H9 (cell line): ENCODE data around the gene COMMD1. TPM values are rescaled to one million over a fixed set of nuclear protein-coding genes. Genes with fewer than 3 reads are reported as not detected.

Experiments used
- DNase-seq: peaks from one replicate; pipeline ENCODE4 v3.0.0-alpha.2; 2017
- H2AFZ ChIP-seq: one replicate; pipeline ENCODE4 v1.6.1; 2013; ENCODE audit warnings: mild to moderate bottlenecking, low read length, control low read depth, moderate library complexity
- H2AK5ac ChIP-seq: 2 replicates; pipeline ENCODE4 v1.6.1; 2013; ENCODE audit warnings: low read length, control low read depth, mixed read lengths; ENCODE audit not compliant: insufficient read length
- H2BK120ac ChIP-seq: one replicate; pipeline ENCODE4 v1.6.1; 2013; ENCODE audit warnings: low read depth, mild to moderate bottlenecking, low read length, control low read depth, inconsistent platforms; ENCODE audit not compliant: poor library complexity, severe bottlenecking
- H2BK12ac ChIP-seq: 2 replicates; pipeline ENCODE4 v1.6.1; 2013; ENCODE audit warnings: low read length, control low read depth, mixed read lengths, low read depth; ENCODE audit not compliant: insufficient read length
- H2BK15ac ChIP-seq: 2 replicates; pipeline ENCODE4 v1.6.1; 2013; ENCODE audit warnings: low read depth, low read length, control low read depth
- H2BK20ac ChIP-seq: one replicate; pipeline ENCODE4 v1.6.1; 2013; ENCODE audit warnings: low read depth, mild to moderate bottlenecking, low read length, control low read depth, inconsistent platforms; ENCODE audit not compliant: poor library complexity, severe bottlenecking
- H2BK5ac ChIP-seq: 2 replicates; pipeline ENCODE4 v1.6.1; 2013; ENCODE audit warnings: low read length, control low read depth, mixed read lengths; ENCODE audit not compliant: insufficient read length
- H3K14ac ChIP-seq: 2 replicates; pipeline ENCODE4 v1.6.1; 2013; ENCODE audit warnings: low read length, control low read depth; ENCODE audit not compliant: insufficient read depth
- H3K18ac ChIP-seq: 2 replicates; pipeline ENCODE4 v1.6.1; 2013; ENCODE audit warnings: low read depth, mild to moderate bottlenecking, mixed read lengths, low read length, control low read depth; ENCODE audit not compliant: insufficient read length
- H3K23ac ChIP-seq: 2 replicates; pipeline ENCODE4 v1.6.1; 2013; ENCODE audit warnings: low read length, control low read depth, mixed read lengths, low read depth; ENCODE audit not compliant: insufficient read length
- H3K23me2 ChIP-seq: 2 replicates; pipeline ENCODE4 v1.6.1; 2013; ENCODE audit warnings: low read depth, mild to moderate bottlenecking, mixed read lengths, low read length, control low read depth; ENCODE audit not compliant: insufficient read length, poor library complexity, severe bottlenecking
- H3K27ac ChIP-seq: 2 replicates; pipeline ENCODE4 v1.5.1; 2013; ENCODE audit warnings: low read length, control low read depth, mixed read lengths, low read depth; ENCODE audit not compliant: insufficient read length
- H3K27me3 ChIP-seq: 2 replicates; pipeline ENCODE4 v1.6.1; 2013; ENCODE audit warnings: low read length, control low read depth, inconsistent platforms; ENCODE audit not compliant: insufficient read depth
- H3K4ac ChIP-seq: 2 replicates; pipeline ENCODE4 v1.6.1; 2013; ENCODE audit warnings: low read depth, mild to moderate bottlenecking, control low read depth, inconsistent platforms, low read length, moderate library complexity
- H3K4me1 ChIP-seq: 2 replicates; pipeline ENCODE4 v1.6.1; 2013; ENCODE audit warnings: low read length, control low read depth, inconsistent platforms; ENCODE audit not compliant: insufficient read depth
- H3K4me2 ChIP-seq: 2 replicates; pipeline ENCODE4 v1.6.1; 2013; ENCODE audit warnings: low read length, control low read depth, mixed read lengths; ENCODE audit not compliant: insufficient read length, insufficient read depth
- H3K56ac ChIP-seq: 2 replicates; pipeline ENCODE4 v1.6.1; 2013; ENCODE audit warnings: low read depth, mild to moderate bottlenecking, mixed read lengths, low read length, control low read depth; ENCODE audit not compliant: insufficient read length
- H3K79me1 ChIP-seq: 2 replicates; pipeline ENCODE4 v1.6.1; 2013; ENCODE audit warnings: low read depth, mild to moderate bottlenecking, moderate library complexity, low read length, control low read depth, inconsistent platforms; ENCODE audit not compliant: insufficient read depth, poor library complexity, severe bottlenecking
- H3K79me2 ChIP-seq: 2 replicates; pipeline ENCODE4 v1.6.1; 2013; ENCODE audit warnings: low read length, control low read depth, inconsistent platforms; ENCODE audit not compliant: insufficient read depth
- H3K9ac ChIP-seq: 2 replicates; pipeline ENCODE4 v1.6.1; 2013; ENCODE audit warnings: low read length, control low read depth, mixed read lengths; ENCODE audit not compliant: insufficient read length; ENCODE audit errors: extremely low read depth
- H3K9me3 ChIP-seq: one replicate; pipeline ENCODE4 v1.6.1; 2013; ENCODE audit warnings: low read depth, low read length, inconsistent platforms; ENCODE audit not compliant: control insufficient read depth
- H3T11ph ChIP-seq: one replicate; pipeline ENCODE4 v1.6.1; 2013; ENCODE audit warnings: mild to moderate bottlenecking, low read length, control low read depth, inconsistent platforms
- H4K20me1 ChIP-seq: one replicate; pipeline ENCODE4 v1.6.1; 2013; ENCODE audit not compliant: control insufficient read depth, insufficient read length, insufficient read depth
- H4K5ac ChIP-seq: 2 replicates; pipeline ENCODE4 v1.6.1; 2013; ENCODE audit warnings: low read depth, mild to moderate bottlenecking, mixed read lengths, low read length, control low read depth; ENCODE audit not compliant: insufficient read length
- H4K8ac ChIP-seq: replicated peaks from 2 replicates; pipeline ENCODE4 v1.6.1; 2013; ENCODE audit warnings: low read length, control low read depth, mixed read lengths, low read depth; ENCODE audit not compliant: insufficient read length
- H4K91ac ChIP-seq: 2 replicates; pipeline ENCODE4 v1.6.1; 2013; ENCODE audit warnings: low read depth, mild to moderate bottlenecking, moderate library complexity, mixed read lengths, low read length, control low read depth; ENCODE audit not compliant: insufficient read length
- H3K27ac Mint-ChIP-seq, 3 experiments: 2 replicates in 2 of 3; 3 replicates in 1 of 3; pipeline ENCODE4 v1.8.0; 2020 to 2021; ENCODE audit warnings: mixed read lengths in 3 of 3, mild to moderate bottlenecking in 1 of 3, moderate library complexity in 1 of 3
- H3K27me3 Mint-ChIP-seq: 2 replicates; pipeline ENCODE4 v1.8.0; 2021; ENCODE audit warnings: low read depth, mild to moderate bottlenecking, moderate library complexity, mixed read lengths
- H3K36me3 Mint-ChIP-seq, 3 experiments: 2 replicates in 2 of 3; 3 replicates in 1 of 3; pipeline ENCODE4 v1.8.0; 2020 to 2021; ENCODE audit warnings: low read depth in 3 of 3, mixed read lengths in 3 of 3; ENCODE audit not compliant: insufficient read depth in 1 of 3
- H3K4me1 Mint-ChIP-seq, 2 experiments: 2 replicates each; pipeline ENCODE4 v1.8.0; 2020; ENCODE audit warnings: mixed read lengths in 2 of 2
- H3K4me3 Mint-ChIP-seq, 2 experiments: 2 replicates in 1 of 2; 3 replicates in 1 of 2; pipeline ENCODE4 v1.8.0; 2020 to 2021; ENCODE audit warnings: mild to moderate bottlenecking in 2 of 2, mixed read lengths in 2 of 2, moderate library complexity in 1 of 2
- H3K9me3 Mint-ChIP-seq, 2 experiments: 2 replicates in 1 of 2; 3 replicates in 1 of 2; pipeline ENCODE4 v1.8.0; 2020; ENCODE audit warnings: mild to moderate bottlenecking in 2 of 2, mixed read lengths in 2 of 2, moderate library complexity in 1 of 2
- WGBS: extraction: QIAGEN DNeasy Blood & Tissue Kit; methylation state at CpG from one replicate; pipeline ENCODE4 v1.1.7; 2013; ENCODE audit warnings: missing lambda C conversion rate, low lambda C conversion rate, mixed read lengths; ENCODE audit not compliant: insufficient read length; ENCODE audit errors: extremely low coverage; 5-methylcytosine and 5-hydroxymethylcytosine counted together
- total RNA-seq: library from RNA; stranded (reverse); gene quantifications from 2 replicates; pipeline ENCODE4 v1.2.1, GENCODE V29; 2021
- TF ChIP-seq, protein P1 (sequence below): fragments of 200-600 bp; sonication (generic); conservative IDR thresholded peaks from 3 replicates; pipeline ENCODE4 v1.8.0; 2021; ENCODE audit warnings: antibody characterized with exemption, mild to moderate bottlenecking

The COMMD1 gene
- total RNA-seq, 1 experiment from 2014 or later, result 31.5 TPM

DNA sequence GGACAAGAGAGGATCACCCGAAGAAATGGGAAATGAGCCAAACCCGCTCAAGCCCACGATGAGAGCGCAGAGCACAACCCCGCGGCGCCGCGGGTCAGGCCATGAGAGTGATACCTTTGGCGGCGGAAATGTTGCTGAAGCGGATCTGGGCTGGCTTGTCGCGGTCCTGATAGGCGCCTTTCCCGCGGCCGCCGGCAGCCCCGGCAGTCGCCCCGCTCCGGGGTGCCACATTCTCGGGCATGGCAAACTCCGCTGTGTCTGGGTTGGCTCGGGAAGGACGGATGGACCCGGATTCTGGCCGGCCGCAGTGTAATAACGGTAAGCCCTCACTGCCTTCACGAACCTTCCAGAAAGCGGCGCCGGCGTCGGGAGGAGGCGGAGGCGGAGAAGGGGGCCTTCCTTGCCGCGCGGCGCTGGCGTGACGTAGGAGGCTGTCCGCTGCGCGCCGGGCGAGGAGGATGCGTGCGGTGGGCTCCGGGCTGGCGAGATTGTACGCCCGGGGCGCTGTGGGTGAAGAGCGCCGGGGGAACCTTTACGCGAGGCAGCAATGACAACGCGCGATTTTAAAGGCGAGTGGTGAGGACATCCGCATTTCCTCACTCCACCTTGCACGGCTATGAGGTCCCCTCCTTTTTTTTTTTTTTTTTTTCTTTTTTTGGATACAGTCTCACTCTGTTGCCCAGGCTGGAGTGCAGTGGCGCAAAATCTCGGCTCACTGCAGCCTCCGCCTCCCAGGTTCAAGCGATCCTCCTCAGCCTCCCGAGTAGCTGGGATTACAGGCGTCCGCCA, 17.0 kb upstream of the COMMD1 start, which contains the start of gene CCT4:
CCT4 (minus strand) TSS at position 390 of the 789 bp plus-strand sequence; CDS start at position 241, 149 bp downstream.
- H3K9me3 Mint-ChIP-seq, result no peaks in the 10 kb centered on the region
- H3T11ph ChIP-seq, result peak within 1 kb of the TSS; percentile 63
- peaks cover 6% of the 10 kb centered on the region for H3K23me2 ChIP-seq
- no peaks in the 10 kb centered on the region for H3K9me3 ChIP-seq
- H3K4ac ChIP-seq, result peak within 1 kb of the TSS; percentile 94
- H3K79me2 ChIP-seq, result peaks cover 27% of the 10 kb centered on the region
- peak within 1 kb of the TSS; percentile 95 for H4K5ac ChIP-seq
- peak within 1 kb of the TSS; percentile 63 for H3K27ac ChIP-seq
- H2AFZ ChIP-seq, result no peak within 1 kb of the TSS
- H3K27ac Mint-ChIP-seq, result peak within 1 kb of the TSS; percentile 99 to 100 (median 100)
- peak within 1 kb of the TSS; percentile 100 for H3K9ac ChIP-seq
- H3K4me3 Mint-ChIP-seq, result peak within 1 kb of the TSS; percentile 99 to 100
- peaks cover 13 to 19% of the 10 kb centered on the region in 2 experiments for H3K4me1 Mint-ChIP-seq
- H2BK20ac ChIP-seq, result no peak within 1 kb of the TSS
- peaks cover 29 to 44% (median 42%) of the 10 kb centered on the region in 3 experiments for H3K36me3 Mint-ChIP-seq
- H4K91ac ChIP-seq, result peak within 1 kb of the TSS; percentile 86
- no peak within 1 kb of the TSS for H3K56ac ChIP-seq
- no peak within 1 kb of the TSS for H2BK15ac ChIP-seq
- TF ChIP-seq, protein P1, sequence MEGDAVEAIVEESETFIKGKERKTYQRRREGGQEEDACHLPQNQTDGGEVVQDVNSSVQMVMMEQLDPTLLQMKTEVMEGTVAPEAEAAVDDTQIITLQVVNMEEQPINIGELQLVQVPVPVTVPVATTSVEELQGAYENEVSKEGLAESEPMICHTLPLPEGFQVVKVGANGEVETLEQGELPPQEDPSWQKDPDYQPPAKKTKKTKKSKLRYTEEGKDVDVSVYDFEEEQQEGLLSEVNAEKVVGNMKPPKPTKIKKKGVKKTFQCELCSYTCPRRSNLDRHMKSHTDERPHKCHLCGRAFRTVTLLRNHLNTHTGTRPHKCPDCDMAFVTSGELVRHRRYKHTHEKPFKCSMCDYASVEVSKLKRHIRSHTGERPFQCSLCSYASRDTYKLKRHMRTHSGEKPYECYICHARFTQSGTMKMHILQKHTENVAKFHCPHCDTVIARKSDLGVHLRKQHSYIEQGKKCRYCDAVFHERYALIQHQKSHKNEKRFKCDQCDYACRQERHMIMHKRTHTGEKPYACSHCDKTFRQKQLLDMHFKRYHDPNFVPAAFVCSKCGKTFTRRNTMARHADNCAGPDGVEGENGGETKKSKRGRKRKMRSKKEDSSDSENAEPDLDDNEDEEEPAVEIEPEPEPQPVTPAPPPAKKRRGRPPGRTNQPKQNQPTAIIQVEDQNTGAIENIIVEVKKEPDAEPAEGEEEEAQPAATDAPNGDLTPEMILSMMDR, result no peak
- no peak within 1 kb of the TSS for H2BK12ac ChIP-seq
- H3K27me3 Mint-ChIP-seq, result no peaks in the 10 kb centered on the region
- peak within 1 kb of the TSS; percentile 97 for H3K14ac ChIP-seq
- H3K4me1 ChIP-seq, result no peaks in the 10 kb centered on the region; the same call in 1 of the 2 replicates
- H3K18ac ChIP-seq, result peak within 1 kb of the TSS; percentile 97
- peak within 1 kb of the TSS; percentile 63 for H4K8ac ChIP-seq
- H3K79me1 ChIP-seq, result peaks cover 3% of the 10 kb centered on the region
- H3K4me2 ChIP-seq, result peak within 1 kb of the TSS; percentile 95
- H4K20me1 ChIP-seq, result no peaks in the 10 kb centered on the region
- H3K27me3 ChIP-seq, result no peaks in the 10 kb centered on the region
- DNase-seq, result peak; percentile 87
- WGBS, result no CpG with 5 or more reads among the region's 74 CpGs
- H2BK5ac ChIP-seq, result peak within 1 kb of the TSS; percentile 60
- no peak within 1 kb of the TSS for H3K23ac ChIP-seq
- H2BK120ac ChIP-seq, result peak within 1 kb of the TSS; percentile 95
- no peak within 1 kb of the TSS for H2AK5ac ChIP-seq
